Measurements from ENCODE around the gene AQP3.
"Not testable (repeated sequence)": the region's sequence is repeated elsewhere in the genome, so short reads cannot be mapped to it uniquely, and the experiment has no call there.

The AQP3 gene

GRCh38 chr9:33414889-33415500 lies 32.4 kb downstream of the AQP3 start:
- no peak for DNase-seq (ENCODE audit: low read depth in 2 of 2)

GRCh38 chr9:33414268-33414667 lies 33.1 kb downstream of the AQP3 start:
- no peak for DNase-seq (ENCODE audit: low read depth in 2 of 2)

- no peak for DNase-seq (ENCODE audit: low read depth in 2 of 2)
Measured at GRCh38 chr9:33408087-33408486, 39.3 kb downstream of the AQP3 start.

GRCh38 chr9:33407061-33407460 lies 40.3 kb downstream of the AQP3 start:
- DNase-seq (ENCODE audit: low read depth in 2 of 2): no peak

GRCh38 chr9:33404788-33405362 lies 42.5 kb downstream of the AQP3 start:
- no peak for DNase-seq (ENCODE audit: low read depth in 2 of 2)

- DNase-seq (ENCODE audit: low read depth in 2 of 2): no peak
Measured at GRCh38 chr9:33403941-33404787, 43.2 kb downstream of the AQP3 start.

GRCh38 chr9:33402371-33402770 lies 45.0 kb downstream of the AQP3 start, which contains the start of gene AQP7:
TSS of gene AQP7 (minus strand) at chr9:33402568. CDS start at chr9:33401262, 1,306 bp downstream.
- DNase-seq (ENCODE audit: low read depth in 2 of 2): not testable (repeated sequence)

GRCh38 chr9:33401809-33402208 lies 45.6 kb downstream of the AQP3 start:
- not testable (repeated sequence) for DNase-seq (ENCODE audit: low read depth in 2 of 2)

- not testable (repeated sequence) for DNase-seq (ENCODE audit: low read depth in 2 of 2)
Measured at GRCh38 chr9:33399047-33399446, 48.3 kb downstream of the AQP3 start.

- DNase-seq (ENCODE audit: low read depth in 2 of 2): not testable (repeated sequence)
Measured at GRCh38 chr9:33397801-33398200, 49.6 kb downstream of the AQP3 start.

- not testable (repeated sequence) for DNase-seq (ENCODE audit: low read depth in 2 of 2)
Measured at GRCh38 chr9:33395159-33395879, 52.1 kb downstream of the AQP3 start.

- not testable (repeated sequence) for DNase-seq (ENCODE audit: low read depth in 2 of 2)
Measured at GRCh38 chr9:33393986-33394385, 53.4 kb downstream of the AQP3 start.

- DNase-seq (ENCODE audit: low read depth in 2 of 2): no peak
Measured at GRCh38 chr9:33393581-33393980, 53.8 kb downstream of the AQP3 start.

GRCh38 chr9:33392591-33393021 lies 54.8 kb downstream of the AQP3 start:
- DNase-seq (ENCODE audit: low read depth in 2 of 2): not testable (repeated sequence)
